Lower leg skin (tissue), 4 donors: ENCODE measurements around the gene NRK. TPM values are rescaled to one million over a fixed set of nuclear protein-coding genes. Genes with fewer than 3 reads are reported as not detected.
"Not testable (repeated sequence)": the region's sequence is repeated elsewhere in the genome, so short reads cannot be mapped to it uniquely, and the experiment has no call there.

Experiments
- DNase-seq, 2 donors: peaks; one replicate each; pipeline ENCODE4 v3.0.0-alpha.2; 2019; ENCODE audit warnings: low spot score in 2 of 2
- H3K4me3 ChIP-seq: fragments of 200-600 bp; sonication (generic); 2 replicates; pipeline ENCODE4 v1.5.1; 2017; ENCODE audit warnings: mild to moderate bottlenecking, low read depth; ENCODE audit not compliant: poor library complexity, severe bottlenecking
- CTCF ChIP-seq, 3 donors: fragments of 450-650 bp; IDR thresholded peaks; one replicate each; pipeline ENCODE4 v1.5.1; 2016; ENCODE audit warnings: antibody characterized with exemption in 3 of 3, mild to moderate bottlenecking in 3 of 3, moderate library complexity in 2 of 3
- POLR2A ChIP-seq, 2 donors: fragments of 450-650 bp; IDR thresholded peaks; one replicate each; pipeline ENCODE4 v1.6.1; 2016 to 2017; ENCODE audit warnings: antibody characterized with exemption in 2 of 2, mild to moderate bottlenecking in 1 of 2, moderate library complexity in 1 of 2
- WGBS, 2 donors: methylation state at CpG; one replicate each; pipeline ENCODE4 v1.1.5; 2018; 5-methylcytosine and 5-hydroxymethylcytosine counted together
- intact Hi-C: fragments of 100-400 bp; cut with DNase I; formaldehyde crosslinking; loops from one replicate; pipeline ENCODE4 v1.15.0; 2023; ENCODE audit warnings: low total_unique reads
- total RNA-seq, 4 donors: library from RNA; depleted of rRNA; stranded (reverse); fragments of >200 nt; gene quantifications; one replicate each; pipeline ENCODE4 v1.1.0, GENCODE V29; 2016

Gene NRK
- total RNA-seq, 4 donors from 2014 or later, result 0.05 to 0.42 (median 0.26) TPM; not detected in 1

- 72 to 89% methylated on average over 11 to 13 of the region's 15 CpGs for WGBS, 2 donors
- DNase-seq, result no peak
- TF ChIP-seq POLR2A (IDR thresholded peaks at IDR 0.05) (no peak), CTCF (IDR thresholded peaks at IDR 0.05) (no peak)
- H3K4me3 ChIP-seq, result no peak overlapping the region
- intact Hi-C loops, result no loop called here
Observed at GRCh38 chrX:105981772-105982485, 159.6 kb downstream of the NRK start.

GRCh38 chrX:105988487-105988886, 166.1 kb downstream of the NRK start:
- DNase-seq, H3K4me3 ChIP-seq, intact Hi-C loops: not testable (repeated sequence)
- 66 to 78% methylated on average over 5 of the region's 5 CpGs for WGBS, 2 donors

GRCh38 chrX:105999294-105999693, 177.0 kb downstream of the NRK start:
- DNase-seq, result no peak
- TF ChIP-seq POLR2A (IDR thresholded peaks at IDR 0.05), result no peak
- TF ChIP-seq CTCF (IDR thresholded peaks at IDR 0.05), result no peak
- 38 to 39% methylated on average over 1 of the region's 1 CpG for WGBS, 2 donors
- H3K4me3 ChIP-seq, result no peak overlapping the region
- intact Hi-C loops, result no loop called here

- H3K4me3 ChIP-seq, result no peak overlapping the region
- DNase-seq, result no peak
- intact Hi-C loops, result no loop called here
- TF ChIP-seq CTCF (IDR thresholded peaks at IDR 0.05), result no peak
- TF ChIP-seq POLR2A (IDR thresholded peaks at IDR 0.05), result no peak
Observed at GRCh38 chrX:106000203-106000602, 177.9 kb downstream of the NRK start.

GRCh38 chrX:106000609-106001008, 178.3 kb downstream of the NRK start:
- H3K4me3 ChIP-seq, DNase-seq, intact Hi-C loops: not testable (repeated sequence)
- WGBS, 2 donors, result 55 to 59% methylated on average over 3 to 5 of the region's 5 CpGs

GRCh38 chrX:106005684-106006083, 183.3 kb downstream of the NRK start:
- DNase-seq, result no peak
- WGBS, 2 donors, result 58 to 63% methylated on average over 2 of the region's 2 CpGs
- TF ChIP-seq POLR2A (IDR thresholded peaks at IDR 0.05) (no peak), CTCF (IDR thresholded peaks at IDR 0.05) (no peak)
- intact Hi-C loops, result no loop called here
- no peak overlapping the region for H3K4me3 ChIP-seq

GRCh38 chrX:106007815-106008214, 185.5 kb downstream of the NRK start:
- no peak for TF ChIP-seq POLR2A (IDR thresholded peaks at IDR 0.05)
- TF ChIP-seq CTCF (IDR thresholded peaks at IDR 0.05), result no peak
- H3K4me3 ChIP-seq, result no peak overlapping the region
- intact Hi-C loops, result no loop called here
- 7 to 18% methylated on average over 1 of the region's 1 CpG for WGBS, 2 donors
- no peak for DNase-seq
